ENCODE measurements around the gene NT5DC4.
A peak's percentile ranks its signal among the peaks of the same experiment; 100 is the strongest.
"Not testable (repeated sequence)": the region's sequence is repeated elsewhere in the genome, so short reads cannot be mapped to it uniquely, and the experiment has no call there.

The NT5DC4 gene

DNA sequence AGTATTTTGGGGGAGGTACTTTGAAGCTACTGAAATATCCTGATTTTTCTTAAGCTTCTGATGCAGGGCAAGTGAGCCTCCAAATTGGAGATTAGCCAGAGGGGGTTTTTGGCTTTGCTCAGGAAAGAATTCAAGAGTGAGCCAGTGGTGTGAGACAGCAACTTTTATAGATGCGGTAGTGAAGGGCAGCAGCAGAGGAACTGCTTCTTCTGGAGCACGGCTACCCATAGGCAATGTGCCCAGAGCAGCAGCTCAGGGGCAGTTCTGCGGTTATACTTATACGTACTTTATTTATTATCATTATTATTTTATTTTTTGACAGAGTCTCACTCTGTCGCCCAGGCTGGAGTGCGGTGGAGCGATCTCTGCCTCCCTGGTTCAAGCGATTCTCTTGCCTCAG, 19.8 kb upstream of the NT5DC4 start:
- peak; percentile 58 for DNase-seq

GRCh38 chr2:112703684-112704083, 17.1 kb upstream of the NT5DC4 start:
- DNase-seq = no peak

- DNase-seq = peak; percentile 36
Measured at GRCh38 chr2:112705575-112705974, 15.2 kb upstream of the NT5DC4 start.

GRCh38 chr2:112706170-112706664, 14.6 kb upstream of the NT5DC4 start:
- DNase-seq = peak; percentile 97

DNA sequence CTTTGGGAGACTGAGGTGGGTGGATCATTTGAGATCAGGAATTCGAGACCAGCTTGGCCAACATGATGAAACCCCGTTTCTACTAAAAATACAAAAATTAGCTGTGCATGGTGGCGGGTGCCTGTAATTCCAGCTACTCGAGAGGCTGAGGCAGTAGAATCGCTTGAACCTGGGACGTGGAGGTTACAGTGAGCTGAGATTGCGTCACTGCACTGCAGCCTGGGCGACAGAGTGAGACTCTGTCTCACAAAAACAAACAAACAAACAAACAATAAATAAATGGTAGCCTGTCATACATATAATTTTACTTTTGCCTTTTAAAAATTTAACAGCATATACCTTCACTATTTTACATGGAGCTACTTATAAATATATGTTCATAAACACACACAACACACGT, 13.9 kb upstream of the NT5DC4 start:
- not testable (repeated sequence) for DNase-seq

- DNase-seq = no peak
Measured at GRCh38 chr2:112708968-112709367, 11.9 kb upstream of the NT5DC4 start.

DNA sequence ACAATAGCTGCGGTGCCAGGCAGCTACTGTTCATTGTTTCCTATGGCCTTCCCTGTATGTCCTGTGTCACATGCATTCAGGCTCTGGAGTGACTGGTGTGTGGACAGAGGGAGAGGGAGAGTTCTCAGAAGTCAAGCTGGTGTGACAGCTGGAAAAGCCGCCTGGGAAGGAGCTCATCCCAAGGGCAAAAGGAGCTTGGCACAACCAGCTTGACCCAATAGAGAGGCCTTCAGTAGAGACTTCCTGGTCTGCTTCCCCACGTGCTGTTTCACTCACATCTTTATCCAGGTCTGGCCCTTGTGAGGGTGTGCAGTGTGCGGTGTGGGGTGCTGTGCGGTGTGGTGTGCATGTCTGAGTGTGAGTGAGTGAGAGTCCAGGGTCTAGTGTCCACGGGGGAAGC, 11.1 kb upstream of the NT5DC4 start:
- DNase-seq = no peak

DNA sequence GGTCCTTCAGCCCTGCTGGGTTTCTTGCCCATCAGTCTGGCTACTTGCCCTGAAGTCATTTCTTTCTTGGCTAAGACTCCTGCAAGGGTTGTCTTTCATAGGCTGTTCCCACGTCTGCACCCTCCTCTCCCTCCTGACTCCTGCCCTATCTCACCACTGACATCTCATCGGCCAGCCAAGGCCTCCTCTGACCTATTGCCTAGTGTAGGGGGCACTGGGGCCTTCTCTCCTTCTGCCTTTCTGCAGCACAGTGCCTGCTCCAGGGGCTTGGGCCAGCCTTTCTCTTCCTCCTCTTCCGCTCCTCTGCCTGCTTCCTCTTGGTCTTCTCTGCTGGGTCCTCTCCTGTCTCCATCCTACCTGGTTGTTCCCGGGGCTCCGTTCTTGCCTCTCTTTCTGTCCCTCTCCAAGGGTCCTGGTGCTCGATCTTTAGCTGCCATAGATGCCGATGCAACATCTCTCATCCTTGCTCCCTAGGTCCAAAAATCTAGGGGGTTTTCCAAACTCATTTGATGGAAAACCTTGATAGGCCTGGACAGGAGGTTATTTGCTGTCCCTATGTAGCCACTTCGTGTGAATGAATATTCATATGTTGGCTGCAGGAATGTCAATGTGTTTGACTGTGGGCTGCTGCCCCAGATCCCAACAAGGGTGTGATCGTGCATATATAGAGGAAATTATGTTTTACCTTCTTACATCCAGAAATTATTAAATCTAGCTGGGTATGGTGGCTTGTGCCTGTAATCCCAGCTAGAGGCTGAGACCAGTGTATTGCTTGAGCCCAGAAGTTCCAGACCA, 9.7 kb upstream of the NT5DC4 start:
- DNase-seq = no peak

DNA sequence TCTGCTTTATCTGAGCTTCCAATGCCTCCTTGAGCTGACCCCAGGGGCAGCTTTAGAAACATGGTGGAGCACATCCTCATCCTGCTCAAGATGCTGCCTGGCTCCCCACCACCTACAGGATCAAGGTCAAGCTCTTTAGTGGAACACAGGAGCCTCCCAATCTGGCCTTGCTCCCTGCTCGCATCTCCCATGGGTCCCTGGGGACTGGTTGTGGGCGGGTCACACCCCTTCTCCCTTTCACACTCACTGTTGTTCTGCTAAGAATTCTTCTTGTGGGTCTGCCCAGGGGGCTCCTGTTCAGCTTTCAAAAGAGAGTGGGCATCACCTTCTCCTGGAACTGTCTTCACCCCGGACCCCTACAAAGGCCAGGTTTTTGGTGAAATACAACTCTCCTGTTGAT, 8.4 kb upstream of the NT5DC4 start:
- DNase-seq = no peak

- no peak for DNase-seq
Measured at GRCh38 chr2:112712903-112713584, 7.8 kb upstream of the NT5DC4 start.

- no peak for DNase-seq
Measured at GRCh38 chr2:112713585-112713925, 7.3 kb upstream of the NT5DC4 start.

DNA sequence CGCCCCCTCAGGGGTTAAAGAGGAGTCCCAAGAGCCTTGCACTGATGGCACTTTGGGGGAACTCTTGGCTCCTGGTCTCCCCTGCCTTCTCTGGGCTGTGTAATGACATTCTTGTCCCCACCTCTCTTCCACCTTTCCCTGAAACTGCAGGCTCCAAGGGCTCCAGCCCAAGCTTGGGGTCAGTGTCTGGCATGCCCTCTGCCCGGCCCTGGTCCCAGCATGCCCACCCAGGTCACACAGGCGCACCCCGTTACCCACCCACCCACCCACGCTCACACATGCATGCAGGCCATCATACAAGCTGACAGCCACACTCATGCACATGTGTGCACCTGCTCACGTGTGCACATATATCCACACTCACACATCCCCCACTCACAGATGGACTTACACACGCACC, 6.9 kb upstream of the NT5DC4 start:
- DNase-seq = no peak

GRCh38 chr2:112714331-112714730, 6.5 kb upstream of the NT5DC4 start:
- DNase-seq = no peak

DNA sequence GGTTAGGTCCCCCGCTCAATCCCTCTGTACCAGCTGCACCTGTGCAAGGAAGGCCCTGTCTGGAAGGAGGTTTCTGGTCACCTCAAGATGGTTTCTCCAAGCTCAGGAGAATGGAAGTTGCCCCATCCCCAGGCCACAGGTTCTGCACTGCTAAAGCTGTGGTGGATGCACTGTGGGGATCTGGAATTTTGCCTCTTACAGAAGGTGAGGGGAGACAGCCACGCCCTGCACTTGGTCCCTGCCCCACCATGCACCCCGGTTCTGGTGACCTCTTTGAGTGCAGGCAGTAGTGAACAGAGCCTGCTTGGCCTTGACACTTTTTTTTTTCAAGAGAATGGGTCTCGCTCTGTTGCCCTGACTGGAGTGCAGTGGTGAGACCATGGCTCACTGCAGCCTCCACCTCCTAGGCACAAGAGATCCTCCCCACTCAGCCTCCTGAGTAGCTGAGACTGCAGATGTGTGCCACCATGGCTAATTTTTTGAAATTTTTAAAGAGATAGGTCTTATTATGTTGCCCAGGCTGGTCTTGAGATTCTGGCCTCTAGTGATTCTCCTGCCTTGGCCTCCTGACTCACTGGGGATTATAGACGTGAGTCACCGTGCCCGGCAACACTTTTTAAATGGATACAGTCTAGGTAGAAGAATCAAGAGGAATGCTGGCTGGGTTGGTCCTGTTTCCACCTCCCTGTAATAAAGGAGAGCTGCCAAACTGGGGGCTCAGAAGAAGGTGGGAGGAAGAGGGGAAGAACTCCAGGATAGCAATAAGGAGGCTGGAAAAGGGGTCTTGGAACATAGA, 5.8 kb upstream of the NT5DC4 start:
- DNase-seq = no peak

GRCh38 chr2:112716094-112716493, 4.7 kb upstream of the NT5DC4 start:
- not testable (repeated sequence) for DNase-seq

GRCh38 chr2:112716826-112717352, 3.9 kb upstream of the NT5DC4 start:
- not testable (repeated sequence) for DNase-seq

- DNase-seq = no peak
Measured at GRCh38 chr2:112718863-112719370, 1.9 kb upstream of the NT5DC4 start.

GRCh38 chr2:112721819-112722522, 1.2 kb downstream of the NT5DC4 start:
- no peak for DNase-seq

GRCh38 chr2:112722816-112723546, 2.2 kb downstream of the NT5DC4 start:
- DNase-seq = no peak

- no peak for DNase-seq
Measured at GRCh38 chr2:112723547-112723940, 2.7 kb downstream of the NT5DC4 start.

GRCh38 chr2:112723995-112724394, 3.2 kb downstream of the NT5DC4 start:
- DNase-seq = no peak
